CD4-positive, CD25-positive, alpha-beta regulatory T cell (primary cell): ENCODE measurements around the gene FRMPD2. TPM values are rescaled to one million over a fixed set of nuclear protein-coding genes. Genes with fewer than 3 reads are reported as not detected.

Source experiments
- ATAC-seq, 2 donors: fragments of 150-1000 bp; cut with Tn5 transposase; one replicate each; pipeline ENCODE4 v1.10.0; 2021; ENCODE audit warnings: low read depth in 2 of 2, moderate number of reproducible peaks in 2 of 2, moderate library complexity in 1 of 2
- DNase-seq, 3 donors: peaks; one replicate each; pipeline versions ENCODE4 v3.0.0 to v3.0.0-alpha.2; 2012 to 2022; ENCODE audit warnings: mixed read lengths in 1 of 3
- H3K27ac ChIP-seq: one replicate; pipeline ENCODE4 v1.7.0; 2013; ENCODE audit warnings: mild to moderate bottlenecking, low read length; ENCODE audit not compliant: insufficient read depth, poor library complexity, severe bottlenecking
- H3K27me3 ChIP-seq: one replicate; pipeline ENCODE4 v1.7.0; 2013; ENCODE audit warnings: low read length; ENCODE audit not compliant: control insufficient read depth, insufficient read depth
- H3K36me3 ChIP-seq: one replicate; pipeline ENCODE4 v1.7.0; 2013; ENCODE audit warnings: mild to moderate bottlenecking, low read length, moderate library complexity; ENCODE audit not compliant: control insufficient read depth, insufficient read depth
- H3K4me1 ChIP-seq: 2 replicates; pipeline ENCODE4 v1.7.0; 2013; ENCODE audit warnings: mild to moderate bottlenecking, low read length; ENCODE audit not compliant: insufficient read depth, control insufficient read depth, poor library complexity, severe bottlenecking
- H3K4me3 ChIP-seq: one replicate; pipeline ENCODE4 v1.7.0; 2013; ENCODE audit warnings: low read depth, mild to moderate bottlenecking, low read length, moderate library complexity
- H3K9me3 ChIP-seq, 2 experiments: 1 replicate in 1 of 2; 2 replicates in 1 of 2; pipeline ENCODE4 v1.7.0; 2013; ENCODE audit warnings: low read length in 2 of 2, mild to moderate bottlenecking in 1 of 2, moderate library complexity in 1 of 2; ENCODE audit not compliant: control insufficient read depth in 2 of 2
- H3K27ac Mint-ChIP-seq, 3 donors: one replicate each; pipeline ENCODE4 v1.8.0; 2020 to 2022; ENCODE audit warnings: mild to moderate bottlenecking in 3 of 3, mixed read lengths in 3 of 3, moderate library complexity in 2 of 3
- H3K27me3 Mint-ChIP-seq: one replicate; pipeline ENCODE4 v1.8.0; 2022; ENCODE audit warnings: mild to moderate bottlenecking, mixed read lengths
- H3K36me3 Mint-ChIP-seq: one replicate; pipeline ENCODE4 v1.8.0; 2020; ENCODE audit warnings: mixed read lengths
- H3K4me1 Mint-ChIP-seq, 4 donors: one replicate each; pipeline ENCODE4 v1.8.0; 2020 to 2022; ENCODE audit warnings: mixed read lengths in 4 of 4, mild to moderate bottlenecking in 1 of 4
- H3K4me3 Mint-ChIP-seq, 4 donors: one replicate each; pipeline ENCODE4 v1.8.0; 2020 to 2022; ENCODE audit warnings: mild to moderate bottlenecking in 4 of 4, mixed read lengths in 4 of 4, moderate library complexity in 3 of 4
- H3K9me3 Mint-ChIP-seq, 7 donors: one replicate each; pipeline ENCODE4 v1.8.0; 2020 to 2022; ENCODE audit warnings: mixed read lengths in 7 of 7, mild to moderate bottlenecking in 3 of 7, moderate library complexity in 2 of 7
- polyA plus RNA-seq, 4 donors: library from polyadenylated mRNA; unstranded; fragments of 300-500 nt; fragmentation: Illumina TruSeq; gene quantifications; one replicate each; pipeline ENCODE4 v1.2.3, GENCODE V29; 2021
- total RNA-seq: library from RNA; stranded (reverse); gene quantifications from one replicate; pipeline ENCODE4 v1.2.3, GENCODE V29; 2022

The FRMPD2 gene
- total and polyA plus RNA-seq, 5 donors from 2014 or later: not detected

GRCh38 chr10:48257407-48257961, 17.0 kb downstream of the FRMPD2 start:
- peaks cover 7% of the 10 kb centered on the region for H3K27me3 ChIP-seq
- Mint-ChIP-seq H3K27me3 (peaks cover 26% of the 10 kb centered on the region), H3K9me3 (peaks cover 0 to 5% (median 0%) of the 10 kb centered on the region in 7 donors)

GRCh38 chr10:48255722-48256121, 18.8 kb downstream of the FRMPD2 start:
- H3K36me3 ChIP-seq: no peaks in the 10 kb centered on the region
- no peaks in the 10 kb centered on the region for H3K4me1 ChIP-seq
- peaks cover 17% of the 10 kb centered on the region for H3K27me3 Mint-ChIP-seq
- no peaks in the 10 kb centered on the region for H3K9me3 ChIP-seq
- no peaks in the 10 kb centered on the region for H3K36me3 Mint-ChIP-seq
- H3K4me1 Mint-ChIP-seq: no peaks in the 10 kb centered on the region
- peaks cover 7% of the 10 kb centered on the region for H3K27me3 ChIP-seq
- H3K4me3 ChIP-seq: no peak overlapping the region
- no peak overlapping the region for H3K27ac Mint-ChIP-seq
- no peak for ATAC-seq
- no peak overlapping the region for H3K4me3 Mint-ChIP-seq
- H3K27ac ChIP-seq: no peak overlapping the region
- DNase-seq: no peak
- H3K9me3 Mint-ChIP-seq: peaks cover 0 to 5% (median 0%) of the 10 kb centered on the region in 7 donors

More at GRCh38 chr10:48257407-48257961, 17.0 kb downstream of the FRMPD2 start:
- Mint-ChIP-seq H3K36me3 (no peaks in the 10 kb centered on the region), H3K27ac (no peak overlapping the region), H3K4me1 (no peaks in the 10 kb centered on the region), H3K4me3 (no peak overlapping the region)
- Histone ChIP-seq H3K4me1 (no peaks in the 10 kb centered on the region), H3K4me3 (no peak overlapping the region), H3K9me3 (no peaks in the 10 kb centered on the region), H3K36me3 (no peaks in the 10 kb centered on the region), H3K27ac (no peak overlapping the region)
- ATAC-seq (no peak), DNase-seq (no peak)

DNA sequence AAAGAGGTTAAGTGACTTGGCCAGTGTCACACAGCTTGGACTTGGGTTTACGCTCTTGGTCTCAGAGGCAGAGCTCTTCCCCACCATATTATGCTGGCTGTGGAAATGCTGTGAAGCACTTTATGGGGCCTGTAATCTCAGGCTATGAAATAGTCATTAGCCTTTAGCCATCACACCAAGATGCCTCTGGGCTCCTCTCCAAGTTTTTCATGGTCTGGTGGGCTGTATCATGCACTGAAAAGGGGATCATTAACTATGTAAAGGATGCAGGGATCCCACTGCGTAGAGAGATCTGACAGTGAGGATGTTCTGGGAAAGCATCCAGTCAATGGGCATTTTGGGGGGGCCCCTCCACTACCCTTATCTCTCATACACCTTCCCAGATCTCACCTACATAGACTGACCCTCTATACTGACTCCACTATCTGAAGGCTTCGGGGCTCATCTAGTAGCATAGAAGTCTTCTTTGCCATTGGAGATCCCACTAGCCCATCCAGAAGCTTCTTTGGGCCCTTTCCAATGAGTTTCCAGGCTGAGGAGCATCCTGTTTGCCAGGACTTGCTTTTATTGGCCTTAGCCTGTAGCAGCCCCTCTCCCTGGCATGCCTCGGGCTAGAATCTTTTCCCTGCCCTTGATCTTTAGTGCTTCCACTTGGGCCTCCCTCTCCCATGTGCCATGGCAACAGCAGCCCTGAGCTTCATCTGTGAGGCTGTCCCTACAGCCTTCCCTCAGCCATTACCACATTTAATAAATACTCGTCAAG, 19.6 kb downstream of the FRMPD2 start:
- peaks cover 0 to 2% (median 0%) of the 10 kb centered on the region in 7 donors for H3K9me3 Mint-ChIP-seq
- H3K27ac Mint-ChIP-seq: no peak overlapping the region
- H3K4me1 ChIP-seq: no peaks in the 10 kb centered on the region
- no peak for DNase-seq
- H3K4me3 Mint-ChIP-seq: no peak overlapping the region
- H3K27me3 Mint-ChIP-seq: peaks cover 11% of the 10 kb centered on the region
- H3K27me3 ChIP-seq: peaks cover 7% of the 10 kb centered on the region
- no peak overlapping the region for H3K27ac ChIP-seq
- no peaks in the 10 kb centered on the region for H3K36me3 ChIP-seq
- ATAC-seq: no peak
- no peaks in the 10 kb centered on the region for H3K4me1 Mint-ChIP-seq
- no peaks in the 10 kb centered on the region for H3K36me3 Mint-ChIP-seq
- H3K9me3 ChIP-seq: no peaks in the 10 kb centered on the region
- H3K4me3 ChIP-seq: no peak overlapping the region

- no peaks in the 10 kb centered on the region for H3K4me1 ChIP-seq
- peaks cover 3% of the 10 kb centered on the region for H3K27me3 ChIP-seq
- Mint-ChIP-seq H3K36me3 (no peaks in the 10 kb centered on the region), H3K27ac (no peak overlapping the region), H3K9me3 (no peaks in the 10 kb centered on the region), H3K27me3 (peaks cover 5% of the 10 kb centered on the region), H3K4me1 (no peaks in the 10 kb centered on the region), H3K4me3 (no peak overlapping the region)
- H3K27ac ChIP-seq: no peak overlapping the region
- DNase-seq (no peak), ATAC-seq (no peak)
- H3K4me3 ChIP-seq: no peak overlapping the region
- no peaks in the 10 kb centered on the region for H3K9me3 ChIP-seq
- H3K36me3 ChIP-seq: no peaks in the 10 kb centered on the region
Observed at GRCh38 chr10:48253970-48254657, 20.4 kb downstream of the FRMPD2 start.

DNA sequence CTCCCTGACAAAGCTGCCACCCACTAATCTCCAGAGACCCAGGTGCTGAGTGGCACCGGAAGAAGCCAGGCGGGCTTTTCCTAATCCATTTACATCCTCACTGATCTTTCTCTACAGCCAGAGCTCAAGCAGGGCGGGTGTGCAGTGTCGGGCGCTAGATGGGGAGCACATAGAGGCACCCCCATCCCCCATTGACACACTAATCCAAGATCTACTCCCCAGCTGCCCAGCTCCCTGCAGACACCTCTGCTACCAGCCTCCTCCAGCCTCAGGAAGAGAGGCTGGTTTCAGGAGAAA, 22.2 kb downstream of the FRMPD2 start:
- no peaks in the 10 kb centered on the region for H3K36me3 ChIP-seq
- Mint-ChIP-seq H3K27ac (no peak overlapping the region), H3K27me3 (peaks cover 4% of the 10 kb centered on the region), H3K36me3 (no peaks in the 10 kb centered on the region), H3K4me1 (no peaks in the 10 kb centered on the region), H3K4me3 (no peak overlapping the region), H3K9me3 (no peaks in the 10 kb centered on the region)
- H3K9me3 ChIP-seq: no peaks in the 10 kb centered on the region
- no peak overlapping the region for H3K4me3 ChIP-seq
- H3K27me3 ChIP-seq: no peaks in the 10 kb centered on the region
- DNase-seq: no peak
- H3K4me1 ChIP-seq: no peaks in the 10 kb centered on the region
- H3K27ac ChIP-seq: no peak overlapping the region
- no peak for ATAC-seq

GRCh38 chr10:48251525-48252353, 22.8 kb downstream of the FRMPD2 start:
- Mint-ChIP-seq H3K36me3 (no peaks in the 10 kb centered on the region), H3K27ac (no peak overlapping the region), H3K9me3 (no peaks in the 10 kb centered on the region), H3K27me3 (peaks cover 4% of the 10 kb centered on the region), H3K4me1 (no peaks in the 10 kb centered on the region), H3K4me3 (no peak overlapping the region)
- Histone ChIP-seq H3K4me3 (no peak overlapping the region), H3K27me3 (no peaks in the 10 kb centered on the region), H3K27ac (no peak overlapping the region), H3K4me1 (no peaks in the 10 kb centered on the region), H3K36me3 (no peaks in the 10 kb centered on the region), H3K9me3 (no peaks in the 10 kb centered on the region)
- DNase-seq (no peak), ATAC-seq (no peak)

- Mint-ChIP-seq H3K36me3 (no peaks in the 10 kb centered on the region), H3K27me3 (peaks cover 4% of the 10 kb centered on the region), H3K9me3 (no peaks in the 10 kb centered on the region), H3K27ac (no peak overlapping the region), H3K4me3 (no peak overlapping the region), H3K4me1 (no peaks in the 10 kb centered on the region)
- Histone ChIP-seq H3K27me3 (no peaks in the 10 kb centered on the region), H3K9me3 (no peaks in the 10 kb centered on the region), H3K36me3 (no peaks in the 10 kb centered on the region), H3K27ac (no peak overlapping the region), H3K4me3 (no peak overlapping the region), H3K4me1 (no peaks in the 10 kb centered on the region)
- DNase-seq: no peak
- ATAC-seq: no peak
Observed at GRCh38 chr10:48251152-48251524, 23.4 kb downstream of the FRMPD2 start.
